Spinal cord (tissue), 10 donors: ENCODE data around the gene BAIAP2. TPM values are rescaled to one million over a fixed set of nuclear protein-coding genes. Genes with fewer than 3 reads are reported as not detected.
"Not testable (repeated sequence)": the region's sequence is repeated elsewhere in the genome, so short reads cannot be mapped to it uniquely, and the experiment has no call there.

Source experiments
- DNase-seq, 6 donors: peaks; one replicate each; pipeline versions ENCODE4 v3.0.0 to v3.0.0-alpha.2; 2013 to 2015; ENCODE audit warnings: low spot score in 6 of 6, low read depth in 4 of 6
- H3K27ac ChIP-seq: one replicate; pipeline ENCODE4 v1.5.1; 2013; ENCODE audit warnings: low read depth, low read length, control low read depth
- H3K27me3 ChIP-seq: one replicate; pipeline ENCODE4 v1.6.1; 2013; ENCODE audit warnings: low read length; ENCODE audit not compliant: control insufficient read depth, insufficient read depth
- H3K36me3 ChIP-seq: one replicate; pipeline ENCODE4 v1.6.1; 2013; ENCODE audit warnings: low read length; ENCODE audit not compliant: control insufficient read depth, insufficient read depth
- H3K4me1 ChIP-seq: one replicate; pipeline ENCODE4 v1.6.1; 2013; ENCODE audit warnings: low read length; ENCODE audit not compliant: control insufficient read depth, insufficient read depth
- H3K4me3 ChIP-seq: one replicate; pipeline ENCODE4 v1.5.1; 2013; ENCODE audit warnings: low read depth, low read length, control low read depth
- H3K9me3 ChIP-seq: one replicate; pipeline ENCODE4 v1.6.1; 2013; ENCODE audit warnings: low read length; ENCODE audit not compliant: control insufficient read depth, insufficient read depth
- WGBS: methylation state at CpG from one replicate; pipeline ENCODE4 v1.1.5; 2013; ENCODE audit warnings: missing lambda C conversion rate; ENCODE audit not compliant: insufficient coverage; 5-methylcytosine and 5-hydroxymethylcytosine counted together
- polyA plus RNA-seq, 2 donors: library from polyadenylated mRNA; unstranded; fragments of 120-200 nt; gene quantifications; one replicate each; pipeline ENCODE4 v1.2.1, GENCODE V29; 2013; ENCODE audit not compliant: insufficient read length in 2 of 2
- total RNA-seq, 2 donors: library from RNA; depleted of rRNA in 1 of 2; stranded (reverse); fragments of 120-200 nt in 1 of 2; fragments of >200 nt in 1 of 2; gene quantifications; one replicate each; pipeline versions ENCODE4 v1.2.3 to v1.2.4, GENCODE V29; 2013 to 2014
- donor health status: healthy.

The BAIAP2 gene
- total and polyA plus RNA-seq, 4 donors, result 16.8 to 55.6 (median 37.8) TPM

- 82% methylated on average over 11 of the region's 13 CpGs for WGBS
- H3K4me1 ChIP-seq, result peaks cover 4% of the 10 kb centered on the region
- no peaks in the 10 kb centered on the region for H3K9me3 ChIP-seq
Measured at GRCh38 chr17:81012574-81013447, 22.1 kb upstream of the BAIAP2 start.

DNA sequence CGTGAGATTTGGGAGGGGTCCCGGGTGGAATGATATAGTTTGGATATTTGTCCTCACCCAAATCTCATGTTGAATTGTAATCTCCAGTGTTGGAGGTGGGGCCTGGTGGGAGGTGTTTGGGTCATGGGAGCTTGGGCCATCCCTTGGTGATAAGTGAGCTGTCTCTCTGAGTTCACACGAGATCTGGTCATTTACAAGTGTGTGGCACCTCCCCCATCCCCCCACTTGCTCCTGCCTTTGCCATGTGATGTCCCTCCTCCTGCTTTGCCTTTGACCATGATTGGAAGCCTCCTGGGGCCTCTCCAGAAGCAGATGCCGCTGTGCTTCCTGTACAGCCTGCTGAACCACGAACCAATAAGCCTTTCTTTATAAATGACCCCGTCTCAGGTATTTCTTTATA, 21.3 kb upstream of the BAIAP2 start:
- no peaks in the 10 kb centered on the region for H3K27me3 ChIP-seq
- 71% methylated on average over 1 of the region's 6 CpGs for WGBS
- DNase-seq, result no peak
- H3K4me1 ChIP-seq, result peaks cover 13% of the 10 kb centered on the region
- no peak overlapping the region for H3K27ac ChIP-seq
- H3K4me3 ChIP-seq, result no peak overlapping the region
- no peaks in the 10 kb centered on the region for H3K36me3 ChIP-seq
- H3K9me3 ChIP-seq, result no peaks in the 10 kb centered on the region

More at GRCh38 chr17:81012574-81013447, 22.1 kb upstream of the BAIAP2 start:
- Histone ChIP-seq H3K27me3 (no peaks in the 10 kb centered on the region), H3K27ac (no peak overlapping the region), H3K4me3 (no peak overlapping the region), H3K36me3 (no peaks in the 10 kb centered on the region)
- DNase-seq, result no peak

GRCh38 chr17:81015136-81015535, 19.8 kb upstream of the BAIAP2 start:
- Histone ChIP-seq H3K4me3 (no peak overlapping the region), H3K36me3 (no peaks in the 10 kb centered on the region), H3K4me1 (peaks cover 21% of the 10 kb centered on the region), H3K27ac (no peak overlapping the region), H3K9me3 (no peaks in the 10 kb centered on the region), H3K27me3 (no peaks in the 10 kb centered on the region)
- DNase-seq, result no peak
- 100% methylated on average over 1 of the region's 1 CpG for WGBS

DNA sequence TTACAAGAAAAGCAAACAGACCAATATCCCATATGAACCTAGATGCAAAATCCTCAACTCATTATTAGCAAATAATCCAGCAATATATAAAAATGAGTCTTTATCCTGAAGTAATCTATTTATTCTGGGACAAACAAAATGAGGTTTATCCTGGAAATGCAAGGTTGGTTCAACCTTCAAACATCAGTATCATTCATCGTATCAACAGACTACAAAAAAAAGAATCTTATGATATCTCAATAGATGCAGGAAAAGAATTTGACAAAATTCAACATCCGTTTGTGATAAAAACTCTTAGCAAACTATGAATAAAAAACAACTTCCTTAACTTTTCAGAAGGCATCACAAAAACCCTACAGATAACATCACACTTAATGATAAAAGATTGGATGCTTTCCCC, 18.4 kb upstream of the BAIAP2 start:
- no peaks in the 10 kb centered on the region for H3K36me3 ChIP-seq
- no peaks in the 10 kb centered on the region for H3K27me3 ChIP-seq
- H3K27ac ChIP-seq, result no peak overlapping the region
- WGBS, result no CpG with 5 or more reads among the region's 2 CpGs
- H3K4me3 ChIP-seq, result no peak overlapping the region
- DNase-seq, result no peak
- peaks cover 34% of the 10 kb centered on the region for H3K4me1 ChIP-seq
- no peaks in the 10 kb centered on the region for H3K9me3 ChIP-seq

GRCh38 chr17:81017330-81017729, 17.6 kb upstream of the BAIAP2 start:
- WGBS, result 100% methylated on average over 3 of the region's 4 CpGs
- Histone ChIP-seq H3K4me1 (peaks cover 39% of the 10 kb centered on the region), H3K27ac (peak overlapping the region; percentile 90)
- not testable (repeated sequence) for H3K27me3 ChIP-seq, DNase-seq, H3K9me3 ChIP-seq, H3K36me3 ChIP-seq, H3K4me3 ChIP-seq

DNA sequence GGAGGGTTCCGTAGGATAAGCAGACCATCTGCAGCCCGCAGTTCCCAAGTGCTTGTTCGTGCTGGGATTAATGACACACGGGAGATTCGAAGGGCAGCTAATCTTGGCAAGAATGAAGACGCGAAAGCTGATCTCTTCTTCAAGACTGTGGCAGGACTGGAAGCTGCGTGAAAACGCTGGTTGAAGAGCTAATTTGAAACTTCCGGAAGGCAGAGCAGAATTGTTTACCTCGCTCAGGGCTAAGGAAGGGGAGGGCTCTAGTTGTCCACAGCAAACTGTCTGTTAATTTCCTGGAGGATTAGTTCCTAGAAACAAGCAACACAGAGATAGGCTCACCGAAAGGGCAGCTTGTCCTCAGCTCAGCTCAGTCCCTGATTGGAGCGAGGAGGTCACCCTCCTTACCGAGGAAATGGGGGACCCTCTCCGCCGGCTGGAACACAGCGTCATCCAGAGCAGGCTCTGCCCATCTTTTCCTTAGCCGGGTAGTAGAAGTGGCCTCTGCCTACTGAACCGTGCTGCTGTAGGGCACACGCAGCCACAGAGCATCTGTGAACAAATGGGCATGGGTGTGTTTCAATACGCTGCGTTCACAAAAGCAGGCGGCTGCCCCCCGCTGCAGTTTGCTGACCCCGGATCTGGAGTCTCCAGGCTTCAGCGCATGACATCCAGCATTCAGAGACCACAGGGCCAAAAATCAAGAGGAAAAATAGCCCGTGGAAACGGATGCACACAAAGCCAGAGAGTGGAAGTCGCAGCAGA, 16.7 kb upstream of the BAIAP2 start:
- WGBS, result 6% methylated on average over 28 of the region's 29 CpGs
- DNase-seq, result peak in 2 of 6 donors; percentile 65 to 72
- H3K9me3 ChIP-seq, result no peaks in the 10 kb centered on the region
- peaks cover 39% of the 10 kb centered on the region for H3K4me1 ChIP-seq
- H3K27ac ChIP-seq, result peak overlapping the region; percentile 90
- no peaks in the 10 kb centered on the region for H3K36me3 ChIP-seq
- no peaks in the 10 kb centered on the region for H3K27me3 ChIP-seq
- H3K4me3 ChIP-seq, result peak overlapping the region; percentile 24

- no peaks in the 10 kb centered on the region for H3K9me3 ChIP-seq
- no peak for DNase-seq
- H3K4me1 ChIP-seq, result peaks cover 54% of the 10 kb centered on the region
- 94% methylated on average over 18 of the region's 24 CpGs for WGBS
- no peak overlapping the region for H3K27ac ChIP-seq
- no peak overlapping the region for H3K4me3 ChIP-seq
- H3K36me3 ChIP-seq, result no peaks in the 10 kb centered on the region
- no peaks in the 10 kb centered on the region for H3K27me3 ChIP-seq
Measured at GRCh38 chr17:81019563-81020442, 15.1 kb upstream of the BAIAP2 start.

- Histone ChIP-seq H3K4me3 (no peak overlapping the region), H3K27me3 (no peaks in the 10 kb centered on the region), H3K36me3 (no peaks in the 10 kb centered on the region), H3K4me1 (peaks cover 60% of the 10 kb centered on the region), H3K9me3 (no peaks in the 10 kb centered on the region), H3K27ac (peak overlapping the region; percentile 57)
- no peak for DNase-seq
- WGBS, result 88% methylated on average over 10 of the region's 11 CpGs
Measured at GRCh38 chr17:81020443-81020766, 14.5 kb upstream of the BAIAP2 start.

DNA sequence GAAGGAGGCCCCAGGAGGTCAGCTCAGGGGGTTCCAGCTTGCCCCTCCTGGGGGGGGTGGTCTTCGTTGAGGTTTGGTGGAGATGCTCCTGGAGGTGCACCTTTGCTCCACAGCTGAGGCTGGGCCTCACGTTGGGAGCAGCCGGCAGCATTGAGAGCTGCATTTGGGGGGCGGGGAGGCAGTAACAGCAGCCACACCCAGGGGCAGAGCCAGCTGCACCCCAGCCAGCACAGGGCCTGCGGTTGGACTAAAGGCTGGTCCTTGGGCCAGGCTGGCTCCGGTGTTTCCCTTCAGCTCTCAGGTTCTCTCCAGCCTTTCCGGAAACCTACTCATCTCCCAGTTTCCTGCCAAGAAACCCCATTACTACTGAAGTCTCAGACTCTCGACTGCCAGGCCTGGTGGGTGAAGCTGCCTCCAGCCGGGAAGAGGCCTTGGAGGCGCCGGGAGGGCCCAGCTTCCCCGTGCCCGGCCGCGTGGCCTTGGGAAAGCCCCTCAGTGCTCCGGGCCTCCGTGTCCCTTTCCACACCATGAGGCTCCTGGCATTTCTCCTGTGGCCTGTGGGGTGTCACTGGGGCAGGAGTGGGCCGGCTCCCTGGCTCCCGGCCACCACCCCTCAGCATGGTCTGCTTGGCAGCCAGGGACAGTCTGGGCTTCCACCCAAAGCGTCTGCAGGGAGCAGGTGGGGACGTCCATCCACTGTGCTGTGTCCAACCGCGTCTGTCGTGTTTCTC, 14.0 kb upstream of the BAIAP2 start:
- peak in 1 of 6 donors; percentile 81 for DNase-seq
- Histone ChIP-seq H3K36me3 (no peaks in the 10 kb centered on the region), H3K27me3 (no peaks in the 10 kb centered on the region), H3K4me3 (no peak overlapping the region), H3K9me3 (no peaks in the 10 kb centered on the region), H3K27ac (peak overlapping the region; percentile 57), H3K4me1 (peaks cover 65% of the 10 kb centered on the region)
- WGBS, result 30% methylated on average over 24 of the region's 24 CpGs
